ENCODE data around the gene SRI.
A peak's percentile ranks its signal among the peaks of the same experiment; 100 is the strongest.

SRI gene, protein sequence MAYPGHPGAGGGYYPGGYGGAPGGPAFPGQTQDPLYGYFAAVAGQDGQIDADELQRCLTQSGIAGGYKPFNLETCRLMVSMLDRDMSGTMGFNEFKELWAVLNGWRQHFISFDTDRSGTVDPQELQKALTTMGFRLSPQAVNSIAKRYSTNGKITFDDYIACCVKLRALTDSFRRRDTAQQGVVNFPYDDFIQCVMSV

DNA sequence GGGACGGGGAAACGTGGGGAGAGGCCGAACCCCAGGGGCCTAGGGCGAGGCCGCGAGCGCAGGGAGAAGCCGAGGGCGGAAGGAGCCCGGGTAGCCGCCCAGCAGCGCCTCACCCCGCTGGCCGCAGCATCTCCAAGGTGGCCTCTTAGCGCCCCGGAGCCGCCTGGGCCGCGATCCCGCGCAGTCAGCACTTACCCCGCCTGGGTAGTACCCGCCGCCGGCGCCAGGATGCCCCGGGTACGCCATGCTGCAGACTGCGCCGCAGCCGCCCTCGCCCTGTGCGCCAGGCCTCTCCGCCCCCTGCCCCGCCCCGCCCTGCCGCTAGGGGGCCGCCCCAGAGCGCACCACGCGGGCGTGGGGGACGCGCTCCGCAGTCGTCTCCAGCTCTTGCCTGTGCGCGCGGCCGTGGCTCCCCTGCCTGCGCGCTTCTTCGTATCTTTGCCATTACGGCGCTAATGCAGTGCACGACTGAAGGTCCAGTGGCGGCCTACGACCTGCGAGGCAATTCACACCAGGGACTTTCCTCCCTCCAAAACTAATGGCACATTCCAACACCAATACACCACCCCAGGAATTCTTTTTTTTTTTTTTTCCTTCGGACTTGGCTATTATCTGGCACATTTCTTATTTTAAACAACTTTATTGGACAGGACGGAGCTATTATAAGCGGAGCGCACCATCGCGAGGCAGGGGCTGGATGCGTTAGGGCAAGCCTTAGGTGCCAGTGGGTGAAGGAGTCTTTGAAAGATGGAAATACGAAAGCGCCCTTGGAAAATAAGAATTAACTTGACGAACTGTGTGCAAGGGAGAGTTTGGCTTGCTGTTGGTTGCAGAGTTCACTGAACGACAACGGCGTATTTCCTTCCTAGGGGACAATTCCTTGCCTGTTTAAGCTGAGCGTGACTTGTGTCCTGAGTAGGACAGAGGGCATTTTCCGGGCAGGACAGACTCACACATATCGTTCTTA lies at the start of gene SRI:
SRI (minus strand) TSS at position 258 of the 967 bp plus-strand sequence; CDS start at position 246, 12 bp downstream.
- TF ChIP-seq, protein P1, sequence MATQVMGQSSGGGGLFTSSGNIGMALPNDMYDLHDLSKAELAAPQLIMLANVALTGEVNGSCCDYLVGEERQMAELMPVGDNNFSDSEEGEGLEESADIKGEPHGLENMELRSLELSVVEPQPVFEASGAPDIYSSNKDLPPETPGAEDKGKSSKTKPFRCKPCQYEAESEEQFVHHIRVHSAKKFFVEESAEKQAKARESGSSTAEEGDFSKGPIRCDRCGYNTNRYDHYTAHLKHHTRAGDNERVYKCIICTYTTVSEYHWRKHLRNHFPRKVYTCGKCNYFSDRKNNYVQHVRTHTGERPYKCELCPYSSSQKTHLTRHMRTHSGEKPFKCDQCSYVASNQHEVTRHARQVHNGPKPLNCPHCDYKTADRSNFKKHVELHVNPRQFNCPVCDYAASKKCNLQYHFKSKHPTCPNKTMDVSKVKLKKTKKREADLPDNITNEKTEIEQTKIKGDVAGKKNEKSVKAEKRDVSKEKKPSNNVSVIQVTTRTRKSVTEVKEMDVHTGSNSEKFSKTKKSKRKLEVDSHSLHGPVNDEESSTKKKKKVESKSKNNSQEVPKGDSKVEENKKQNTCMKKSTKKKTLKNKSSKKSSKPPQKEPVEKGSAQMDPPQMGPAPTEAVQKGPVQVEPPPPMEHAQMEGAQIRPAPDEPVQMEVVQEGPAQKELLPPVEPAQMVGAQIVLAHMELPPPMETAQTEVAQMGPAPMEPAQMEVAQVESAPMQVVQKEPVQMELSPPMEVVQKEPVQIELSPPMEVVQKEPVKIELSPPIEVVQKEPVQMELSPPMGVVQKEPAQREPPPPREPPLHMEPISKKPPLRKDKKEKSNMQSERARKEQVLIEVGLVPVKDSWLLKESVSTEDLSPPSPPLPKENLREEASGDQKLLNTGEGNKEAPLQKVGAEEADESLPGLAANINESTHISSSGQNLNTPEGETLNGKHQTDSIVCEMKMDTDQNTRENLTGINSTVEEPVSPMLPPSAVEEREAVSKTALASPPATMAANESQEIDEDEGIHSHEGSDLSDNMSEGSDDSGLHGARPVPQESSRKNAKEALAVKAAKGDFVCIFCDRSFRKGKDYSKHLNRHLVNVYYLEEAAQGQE (IDR thresholded peaks at IDR 0.05; ENCODE audit: low read depth) = no peak
- TF ChIP-seq CEBPB (IDR thresholded peaks at IDR 0.05) (no peak), ZBTB7A (IDR thresholded peaks at IDR 0.05; ENCODE audit: low read depth) (no peak), YY1 (IDR thresholded peaks at IDR 0.05; ENCODE audit: low read depth) (peak; percentile 85), FOXM1 (IDR thresholded peaks at IDR 0.05; ENCODE audit: borderline replicate concordance, low read depth) (no peak), TAF1 (IDR thresholded peaks at IDR 0.05; ENCODE audit: low read depth) (peak; percentile 82), EGR1 (IDR thresholded peaks at IDR 0.05) (0 out of 2 replicates have a peak, but pooled peaks have one; percentile 6), EP300 (IDR thresholded peaks at IDR 0.05; ENCODE audit: borderline replicate concordance) (peak; percentile 41; the same call in 1 of the 2 replicates)
- TF ChIP-seq, protein P2, sequence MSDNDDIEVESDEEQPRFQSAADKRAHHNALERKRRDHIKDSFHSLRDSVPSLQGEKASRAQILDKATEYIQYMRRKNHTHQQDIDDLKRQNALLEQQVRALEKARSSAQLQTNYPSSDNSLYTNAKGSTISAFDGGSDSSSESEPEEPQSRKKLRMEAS (IDR thresholded peaks at IDR 0.05) = peak; percentile 73

DNA sequence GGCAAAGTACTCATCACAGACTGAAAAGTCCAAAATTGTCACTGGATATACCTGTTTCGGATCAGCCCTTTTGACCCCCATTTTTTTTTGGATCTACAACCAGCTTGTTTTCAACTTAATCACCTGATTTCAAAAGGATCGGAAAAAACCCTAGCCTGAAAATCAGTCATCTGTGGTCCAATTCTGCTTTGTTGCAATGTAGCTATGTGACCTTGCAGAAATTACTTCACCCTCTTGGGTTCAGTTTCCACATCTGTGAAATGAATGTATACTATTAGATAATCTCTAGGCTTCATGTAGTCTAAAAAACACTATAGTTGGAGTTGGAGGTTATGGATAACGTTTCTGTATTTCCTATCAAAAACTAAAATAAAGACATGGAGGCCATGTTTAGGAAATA lies 49.7 kb upstream of the SRI start:
- TF ChIP-seq FOXM1 (IDR thresholded peaks at IDR 0.05; ENCODE audit: borderline replicate concordance, low read depth) = no peak
- TF ChIP-seq, protein P3, sequence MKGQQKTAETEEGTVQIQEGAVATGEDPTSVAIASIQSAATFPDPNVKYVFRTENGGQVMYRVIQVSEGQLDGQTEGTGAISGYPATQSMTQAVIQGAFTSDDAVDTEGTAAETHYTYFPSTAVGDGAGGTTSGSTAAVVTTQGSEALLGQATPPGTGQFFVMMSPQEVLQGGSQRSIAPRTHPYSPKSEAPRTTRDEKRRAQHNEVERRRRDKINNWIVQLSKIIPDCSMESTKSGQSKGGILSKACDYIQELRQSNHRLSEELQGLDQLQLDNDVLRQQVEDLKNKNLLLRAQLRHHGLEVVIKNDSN (IDR thresholded peaks at IDR 0.05) = no peak
- TF ChIP-seq TAF1 (IDR thresholded peaks at IDR 0.05; ENCODE audit: low read depth) = no peak
- no peak for TF ChIP-seq ZBTB7A (IDR thresholded peaks at IDR 0.05; ENCODE audit: low read depth)
- no peak for TF ChIP-seq EGR1 (IDR thresholded peaks at IDR 0.05)
- no peak for TF ChIP-seq CREB1 (IDR thresholded peaks at IDR 0.05; ENCODE audit: low read depth)
- TF ChIP-seq, protein P1 (IDR thresholded peaks at IDR 0.05; ENCODE audit: low read depth) = no peak
- TF ChIP-seq RAD21 (IDR thresholded peaks at IDR 0.05; ENCODE audit: low read depth) = no peak
- TF ChIP-seq YY1 (IDR thresholded peaks at IDR 0.05; ENCODE audit: low read depth) = no peak
- TF ChIP-seq EP300 (IDR thresholded peaks at IDR 0.05; ENCODE audit: borderline replicate concordance) = no peak
- TF ChIP-seq, protein P2 (IDR thresholded peaks at IDR 0.05) = no peak
- no peak for TF ChIP-seq NFIC (IDR thresholded peaks at IDR 0.05)
- no peak for TF ChIP-seq TEAD4 (IDR thresholded peaks at IDR 0.05)
- no peak for TF ChIP-seq TCF12 (IDR thresholded peaks at IDR 0.05; ENCODE audit: low read depth)
- no peak for TF ChIP-seq CEBPB (IDR thresholded peaks at IDR 0.05)

DNA sequence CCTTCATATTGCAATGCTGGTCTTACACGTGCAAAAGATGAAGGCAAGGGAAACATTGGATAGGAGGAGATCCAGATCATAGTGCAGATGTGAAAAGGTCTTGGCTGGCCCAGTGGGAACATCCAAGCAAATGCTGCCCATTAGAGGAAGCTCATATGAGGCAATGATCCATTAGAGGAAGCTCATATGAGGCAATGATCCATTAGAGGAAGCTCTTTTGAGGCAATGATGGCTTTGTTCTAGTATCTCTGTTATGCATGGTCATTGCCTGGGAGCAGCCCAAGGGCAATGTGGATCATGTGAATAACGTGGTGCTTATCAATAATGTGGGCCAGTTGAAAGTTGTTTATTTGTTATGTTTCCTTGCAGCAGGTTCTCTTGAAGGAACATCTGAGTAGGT lies 49.0 kb upstream of the SRI start:
- TF ChIP-seq, protein P1 (IDR thresholded peaks at IDR 0.05; ENCODE audit: low read depth) = no peak
- no peak for TF ChIP-seq EP300 (IDR thresholded peaks at IDR 0.05; ENCODE audit: borderline replicate concordance)

DNA sequence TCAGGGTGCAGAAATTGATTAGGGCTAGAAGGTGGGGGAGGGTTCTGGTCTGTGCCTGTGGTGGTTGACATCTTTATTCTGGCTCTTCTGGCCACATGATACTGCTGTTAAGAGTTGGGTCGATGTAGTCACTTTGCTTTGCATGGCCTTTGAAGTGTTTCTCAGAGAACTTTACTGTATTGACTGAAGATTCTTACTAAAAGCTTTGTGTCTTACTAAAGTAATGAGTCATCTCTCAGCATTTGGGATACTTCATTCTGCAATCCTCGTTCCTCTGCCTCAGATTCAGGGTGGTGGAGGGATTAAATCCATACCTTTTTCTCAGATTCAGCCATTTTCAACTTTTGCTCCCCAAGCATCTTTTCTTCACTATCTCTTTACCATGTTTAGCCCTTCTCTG lies 48.2 kb upstream of the SRI start:
- TF ChIP-seq RAD21 (IDR thresholded peaks at IDR 0.05; ENCODE audit: low read depth) (no peak), ZBTB7A (IDR thresholded peaks at IDR 0.05; ENCODE audit: low read depth) (no peak), TAF1 (IDR thresholded peaks at IDR 0.05; ENCODE audit: low read depth) (no peak), EP300 (IDR thresholded peaks at IDR 0.05; ENCODE audit: borderline replicate concordance) (no peak), CREB1 (IDR thresholded peaks at IDR 0.05; ENCODE audit: low read depth) (no peak), EGR1 (IDR thresholded peaks at IDR 0.05) (no peak), TEAD4 (IDR thresholded peaks at IDR 0.05) (no peak), YY1 (IDR thresholded peaks at IDR 0.05; ENCODE audit: low read depth) (no peak), NFIC (IDR thresholded peaks at IDR 0.05) (no peak), FOXM1 (IDR thresholded peaks at IDR 0.05; ENCODE audit: borderline replicate concordance, low read depth) (no peak), TCF12 (IDR thresholded peaks at IDR 0.05; ENCODE audit: low read depth) (no peak), CEBPB (IDR thresholded peaks at IDR 0.05) (no peak)
- TF ChIP-seq, protein P1 (IDR thresholded peaks at IDR 0.05; ENCODE audit: low read depth) = no peak
- TF ChIP-seq, protein P2 (IDR thresholded peaks at IDR 0.05) = no peak
- TF ChIP-seq, protein P3 (IDR thresholded peaks at IDR 0.05) = no peak

All from Ishikawa (cell line).